IPS DF 6.9 (cell line): ENCODE data around the gene NGDN.

ENCODE experiments used
- DNase-seq: peaks from one replicate; pipeline ENCODE4 v3.0.0-alpha.2; 2013; ENCODE audit warnings: low read depth, low spot score
- H3K27ac ChIP-seq: one replicate; pipeline ENCODE4 v1.5.1; 2013; ENCODE audit warnings: low read length, control low read depth
- H3K27me3 ChIP-seq: 2 replicates; pipeline ENCODE4 v1.6.1; 2013; ENCODE audit warnings: mild to moderate bottlenecking, low read length; ENCODE audit not compliant: control insufficient read depth, insufficient read depth
- H3K36me3 ChIP-seq: 2 replicates; pipeline ENCODE4 v1.6.1; 2013; ENCODE audit warnings: low read length; ENCODE audit not compliant: control insufficient read depth, insufficient read depth
- H3K4me1 ChIP-seq: 2 replicates; pipeline ENCODE4 v1.6.1; 2013; ENCODE audit warnings: low read length; ENCODE audit not compliant: control insufficient read depth, insufficient read depth
- H3K4me3 ChIP-seq: 2 replicates; pipeline ENCODE4 v1.5.1; 2013; ENCODE audit warnings: mild to moderate bottlenecking, low read length
- H3K9me3 ChIP-seq: 2 replicates; pipeline ENCODE4 v1.6.1; 2013; ENCODE audit warnings: low read length, inconsistent platforms; ENCODE audit not compliant: control insufficient read depth, insufficient read depth
- WGBS: extraction: QIAGEN DNeasy Blood & Tissue Kit; methylation state at CpG from one replicate; pipeline ENCODE4 v1.1.7; 2013; ENCODE audit warnings: mixed read lengths, missing lambda C conversion rate; ENCODE audit not compliant: insufficient read length, insufficient coverage; 5-methylcytosine and 5-hydroxymethylcytosine counted together

The NGDN gene

GRCh38 chr14:23522643-23523198 is 53.2 kb downstream of the NGDN start:
- no CpG with 5 or more reads among the region's 9 CpGs for WGBS
- peaks cover 29% of the 10 kb centered on the region for H3K36me3 ChIP-seq

GRCh38 chr14:23523229-23524016 is 53.9 kb downstream of the NGDN start:
- WGBS, result no CpG with 5 or more reads among the region's 16 CpGs
- no peaks in the 10 kb centered on the region for H3K9me3 ChIP-seq
- H3K36me3 ChIP-seq, result peaks cover 29% of the 10 kb centered on the region
- peaks cover 12% of the 10 kb centered on the region for H3K4me1 ChIP-seq
- no peaks in the 10 kb centered on the region for H3K27me3 ChIP-seq
- H3K4me3 ChIP-seq, result no peak overlapping the region
- DNase-seq, result no peak
- no peak overlapping the region for H3K27ac ChIP-seq

More at GRCh38 chr14:23522643-23523198, 53.2 kb downstream of the NGDN start:
- DNase-seq, result no peak
- Histone ChIP-seq H3K4me1 (peaks cover 13% of the 10 kb centered on the region), H3K4me3 (no peak overlapping the region), H3K27ac (no peak overlapping the region), H3K9me3 (no peaks in the 10 kb centered on the region), H3K27me3 (no peaks in the 10 kb centered on the region)

- DNase-seq, result no peak
- no peak overlapping the region for H3K27ac ChIP-seq
- WGBS, result no CpG with 5 or more reads among the region's 14 CpGs
- no peak overlapping the region for H3K4me3 ChIP-seq
- peaks cover 29% of the 10 kb centered on the region for H3K36me3 ChIP-seq
- no peaks in the 10 kb centered on the region for H3K27me3 ChIP-seq
- H3K9me3 ChIP-seq, result no peaks in the 10 kb centered on the region
- peaks cover 11% of the 10 kb centered on the region for H3K4me1 ChIP-seq
These were observed 55.5 kb downstream of the NGDN start for GRCh38 chr14:23524954-23525353.

- no CpG with 5 or more reads among the region's 8 CpGs for WGBS
- no peak for DNase-seq
- no peak overlapping the region for H3K4me3 ChIP-seq
- no peaks in the 10 kb centered on the region for H3K27me3 ChIP-seq
- no peaks in the 10 kb centered on the region for H3K9me3 ChIP-seq
- peaks cover 29% of the 10 kb centered on the region for H3K36me3 ChIP-seq
- peaks cover 7% of the 10 kb centered on the region; the same call in 1 of the 2 replicates for H3K4me1 ChIP-seq
- no peak overlapping the region for H3K27ac ChIP-seq
These were observed 56.1 kb downstream of the NGDN start for GRCh38 chr14:23525611-23526010.
